Peyer's patch (tissue), 4 donors: ENCODE results near the gene ZNF428. TPM values are rescaled to one million over a fixed set of nuclear protein-coding genes. Genes with fewer than 3 reads are reported as not detected.
A peak's percentile ranks its signal among the peaks of the same experiment; 100 is the strongest.

Experiments
- DNase-seq, 3 donors: peaks; one replicate each; pipeline ENCODE4 v3.0.0-alpha.2; 2017 to 2019
- H3K27ac ChIP-seq, 4 donors: fragments of 200-600 bp; sonication (generic); one replicate each; pipeline ENCODE4 v1.5.1; 2016 to 2019
- H3K27me3 ChIP-seq, 2 donors: fragments of 200-600 bp; sonication (generic); one replicate each; pipeline ENCODE4 v1.5.1; 2019
- H3K36me3 ChIP-seq, 3 donors: fragments of 200-600 bp; sonication (generic); one replicate each; pipeline ENCODE4 v1.5.1; 2016 to 2019
- H3K4me1 ChIP-seq, 4 donors: fragments of 200-600 bp; sonication (generic); one replicate each; pipeline ENCODE4 v1.5.1; 2016 to 2019
- H3K4me3 ChIP-seq, 4 donors: fragments of 200-600 bp; sonication (generic); 1 replicate in 3 of 4; 2 replicates in 1 of 4; pipeline ENCODE4 v1.5.1; 2016 to 2019; ENCODE audit warnings: mild to moderate bottlenecking in 1 of 4
- H3K9me3 ChIP-seq, 4 donors: fragments of 200-600 bp; sonication (generic); one replicate each; pipeline ENCODE4 v1.5.1; 2016 to 2019; ENCODE audit warnings: mild to moderate bottlenecking in 1 of 4
- POLR2A ChIP-seq, 2 donors: fragments of 450-650 bp; IDR thresholded peaks; one replicate each; pipeline ENCODE4 v1.5.1; 2017; ENCODE audit warnings: antibody characterized with exemption in 2 of 2, mild to moderate bottlenecking in 2 of 2, moderate library complexity in 2 of 2
- total RNA-seq, 4 donors: library from RNA; depleted of rRNA; stranded (reverse); fragments of >200 nt; gene quantifications; one replicate each; pipeline ENCODE4 v1.1.0, GENCODE V29; 2016
- TF ChIP-seq, protein P1 (sequence below), 6 experiments: fragments of 450-650 bp in 4 of 6; fragments of 200-600 bp in 2 of 6; sonication (generic) in 1 of 6; IDR thresholded peaks; one replicate each; pipeline ENCODE4 v1.5.1; 2017 to 2019; ENCODE audit warnings: antibody characterized with exemption in 6 of 6, mild to moderate bottlenecking in 3 of 6, moderate library complexity in 1 of 6

ZNF428 gene
- total RNA-seq, 4 donors from 2014 or later: 10.5 to 28.1 (median 11.6) TPM

DNA sequence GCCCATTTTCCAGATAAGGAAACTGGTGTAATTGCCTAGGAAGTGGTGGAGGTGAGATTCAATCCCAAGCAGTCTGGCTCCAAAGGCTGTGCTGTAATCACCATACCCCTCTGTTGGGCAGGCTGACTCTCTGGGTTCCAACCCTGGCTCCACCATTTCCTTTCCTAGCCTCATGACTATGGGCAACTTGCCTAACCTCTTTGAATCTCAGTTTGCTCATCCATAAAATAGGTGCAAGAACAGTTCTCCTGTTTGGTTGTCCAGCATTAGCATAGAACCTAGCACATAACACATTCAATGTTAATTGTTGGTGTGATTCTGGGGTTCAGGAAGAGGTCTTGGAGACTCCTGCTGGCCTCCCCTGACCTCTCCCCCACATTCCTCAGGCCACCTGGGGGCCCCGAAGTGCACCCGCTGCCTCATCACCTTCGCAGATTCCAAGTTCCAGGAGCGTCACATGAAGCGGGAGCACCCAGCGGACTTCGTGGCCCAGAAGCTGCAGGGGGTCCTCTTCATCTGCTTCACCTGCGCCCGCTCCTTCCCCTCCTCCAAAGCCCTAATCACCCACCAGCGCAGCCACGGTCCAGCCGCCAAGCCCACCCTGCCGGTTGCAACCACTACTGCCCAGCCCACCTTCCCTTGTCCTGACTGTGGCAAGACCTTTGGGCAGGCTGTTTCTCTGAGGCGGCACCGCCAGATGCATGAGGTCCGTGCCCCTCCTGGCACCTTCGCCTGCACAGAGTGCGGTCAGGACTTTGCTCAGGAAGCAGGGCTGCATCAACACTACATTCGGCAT is 20.8 kb downstream of the ZNF428 start:
- peaks cover 0 to 28% (median 0%) of the 10 kb centered on the region in 3 donors for H3K36me3 ChIP-seq
- H3K9me3 ChIP-seq: no peaks in the 10 kb centered on the region
- TF ChIP-seq, protein P1, sequence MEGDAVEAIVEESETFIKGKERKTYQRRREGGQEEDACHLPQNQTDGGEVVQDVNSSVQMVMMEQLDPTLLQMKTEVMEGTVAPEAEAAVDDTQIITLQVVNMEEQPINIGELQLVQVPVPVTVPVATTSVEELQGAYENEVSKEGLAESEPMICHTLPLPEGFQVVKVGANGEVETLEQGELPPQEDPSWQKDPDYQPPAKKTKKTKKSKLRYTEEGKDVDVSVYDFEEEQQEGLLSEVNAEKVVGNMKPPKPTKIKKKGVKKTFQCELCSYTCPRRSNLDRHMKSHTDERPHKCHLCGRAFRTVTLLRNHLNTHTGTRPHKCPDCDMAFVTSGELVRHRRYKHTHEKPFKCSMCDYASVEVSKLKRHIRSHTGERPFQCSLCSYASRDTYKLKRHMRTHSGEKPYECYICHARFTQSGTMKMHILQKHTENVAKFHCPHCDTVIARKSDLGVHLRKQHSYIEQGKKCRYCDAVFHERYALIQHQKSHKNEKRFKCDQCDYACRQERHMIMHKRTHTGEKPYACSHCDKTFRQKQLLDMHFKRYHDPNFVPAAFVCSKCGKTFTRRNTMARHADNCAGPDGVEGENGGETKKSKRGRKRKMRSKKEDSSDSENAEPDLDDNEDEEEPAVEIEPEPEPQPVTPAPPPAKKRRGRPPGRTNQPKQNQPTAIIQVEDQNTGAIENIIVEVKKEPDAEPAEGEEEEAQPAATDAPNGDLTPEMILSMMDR (IDR thresholded peaks at IDR 0.05): no peak
- TF ChIP-seq POLR2A (IDR thresholded peaks at IDR 0.05): no peak
- DNase-seq: no peak
- peaks cover 0 to 31% (median 21%) of the 10 kb centered on the region in 4 donors for H3K4me1 ChIP-seq
- H3K27ac ChIP-seq: no peak overlapping the region
- H3K27me3 ChIP-seq: no peaks in the 10 kb centered on the region
- no peak overlapping the region for H3K4me3 ChIP-seq

DNA sequence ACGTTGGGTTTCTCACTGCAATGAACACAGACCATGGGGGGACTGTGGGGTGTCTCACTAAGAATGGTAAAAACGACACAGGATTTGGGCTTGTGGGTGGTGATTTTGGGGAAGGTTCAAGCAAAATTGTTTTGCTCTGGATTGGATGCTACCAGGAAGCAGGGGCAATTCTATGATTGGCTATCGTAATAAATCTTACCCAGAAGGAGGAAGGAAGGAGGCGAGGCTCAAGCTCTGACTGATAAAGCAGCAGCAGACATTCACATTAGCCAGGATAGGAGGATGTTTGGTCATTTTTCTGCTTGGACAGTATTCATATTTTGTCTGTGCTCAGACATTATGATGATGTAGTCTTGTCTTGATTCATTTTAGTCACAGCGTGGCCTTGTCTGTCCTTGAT is 21.6 kb downstream of the ZNF428 start:
- peak overlapping the region in 1 of 4 donors; percentile 64 for H3K4me3 ChIP-seq
- TF ChIP-seq, protein P1 (IDR thresholded peaks at IDR 0.05): no peak
- no peak for TF ChIP-seq POLR2A (IDR thresholded peaks at IDR 0.05)
- H3K27ac ChIP-seq: peak overlapping the region in 1 of 4 donors; percentile 84
- DNase-seq: no peak
- H3K9me3 ChIP-seq: no peaks in the 10 kb centered on the region
- H3K4me1 ChIP-seq: peaks cover 0 to 38% (median 21%) of the 10 kb centered on the region in 4 donors
- H3K27me3 ChIP-seq: no peaks in the 10 kb centered on the region
- peaks cover 0 to 35% (median 0%) of the 10 kb centered on the region in 3 donors for H3K36me3 ChIP-seq

GRCh38 chr19:43596842-43597461 is 22.5 kb downstream of the ZNF428 start:
- TF ChIP-seq, protein P1 (IDR thresholded peaks at IDR 0.05): no peak
- TF ChIP-seq POLR2A (IDR thresholded peaks at IDR 0.05): no peak

GRCh38 chr19:43595999-43596841 is 23.2 kb downstream of the ZNF428 start, which contains the start of the genes IRGQ and ZNF576:
Gene IRGQ (minus strand): TSS chr19:43596134. CDS start chr19:43595338, 796 bp downstream.
Gene ZNF576 (plus strand): TSS chr19:43596595. CDS start chr19:43597109, 514 bp downstream.
- peaks cover 0 to 39% (median 21%) of the 10 kb centered on the region in 4 donors for H3K4me1 ChIP-seq
- no peaks in the 10 kb centered on the region for H3K9me3 ChIP-seq
- no peaks in the 10 kb centered on the region for H3K27me3 ChIP-seq
- peak within 1 kb of the TSS; percentile 79 to 97 (median 90) for H3K27ac ChIP-seq
- H3K36me3 ChIP-seq: peaks cover 0 to 51% (median 0%) of the 10 kb centered on the region in 3 donors
- TF ChIP-seq POLR2A (IDR thresholded peaks at IDR 0.05): peak; percentile 80 to 84
- TF ChIP-seq, protein P1 (IDR thresholded peaks at IDR 0.05): peak in 4 of 6 experiments; percentile 2 to 27 (median 20)
- H3K4me3 ChIP-seq: peak within 1 kb of the TSS; percentile 51 to 64 (median 56)
- peak; percentile 99 to 100 (median 100) for DNase-seq

More at GRCh38 chr19:43596842-43597461, 22.5 kb downstream of the ZNF428 start:
- Histone ChIP-seq H3K27me3 (no peaks in the 10 kb centered on the region), H3K9me3 (no peaks in the 10 kb centered on the region), H3K36me3 (peaks cover 0 to 44% (median 0%) of the 10 kb centered on the region in 3 donors), H3K27ac (peak overlapping the region; percentile 79 to 97 (median 90)), H3K4me1 (peaks cover 0 to 39% (median 21%) of the 10 kb centered on the region in 4 donors), H3K4me3 (peak overlapping the region; percentile 51 to 64 (median 56))
- DNase-seq: no peak

- DNase-seq: peak in 1 of 3 donors; percentile 33
- Histone ChIP-seq H3K36me3 (peaks cover 0 to 47% (median 0%) of the 10 kb centered on the region in 3 donors), H3K9me3 (no peaks in the 10 kb centered on the region)
Observed at GRCh38 chr19:43595605-43595998, 23.8 kb downstream of the ZNF428 start.

More at GRCh38 chr19:43595605-43595998, 23.8 kb downstream of the ZNF428 start:
- peaks cover 0 to 39% (median 21%) of the 10 kb centered on the region in 4 donors for H3K4me1 ChIP-seq
- peak overlapping the region; percentile 79 to 97 (median 90) for H3K27ac ChIP-seq
- H3K27me3 ChIP-seq: no peaks in the 10 kb centered on the region
- no peak for TF ChIP-seq POLR2A (IDR thresholded peaks at IDR 0.05)
- TF ChIP-seq, protein P1 (IDR thresholded peaks at IDR 0.05): no peak
- peak overlapping the region; percentile 51 to 64 (median 56) for H3K4me3 ChIP-seq
